MCF 10A (cell line): ENCODE data around the gene TRAF3IP1. TPM values are rescaled to one million over a fixed set of nuclear protein-coding genes. Genes with fewer than 3 reads are reported as not detected.
A peak's percentile ranks its signal among the peaks of the same experiment; 100 is the strongest.
"Not testable (repeated sequence)": the region's sequence is repeated elsewhere in the genome, so short reads cannot be mapped to it uniquely, and the experiment has no call there.

Experiments used
- BruUV-seq: library from RNA; stranded (reverse); fragments of 400-500 nt; replicated peaks from 2 replicates; lab custom pipeline; 2021; lab: Mats Ljungman, UMichigan
- CTCF ChIA-PET: fragments of 300-600 bp; sonication (Branson Sonifier 250); formaldehyde crosslinking; extraction: SDS; loops from one replicate; lab custom pipeline; 2021; ENCODE audit warnings: antibody characterized with exemption, inconsistent platforms; lab: Yijun Ruan, JAX
- POLR2A ChIA-PET: fragments of 300-600, 350-650 bp; sonication (Branson Sonifier 250); formaldehyde crosslinking; extraction: SDS; loops from one replicate; lab custom pipeline; 2020; ENCODE audit warnings: antibody characterized with exemption, inconsistent platforms; lab: Yijun Ruan, JAX
- DNase-seq: peaks from one replicate; pipeline ENCODE4 v3.0.0-alpha.2; 2018; ENCODE audit not compliant: unreplicated experiment
- H3K27ac Mint-ChIP-seq: one replicate; pipeline ENCODE4 v1.8.0; 2022; ENCODE audit warnings: mild to moderate bottlenecking, low read depth, mixed read lengths; ENCODE audit not compliant: unreplicated experiment
- H3K27me3 Mint-ChIP-seq: one replicate; pipeline ENCODE4 v1.8.0; 2022; ENCODE audit warnings: mixed read lengths; ENCODE audit not compliant: insufficient read depth, unreplicated experiment
- H3K36me3 Mint-ChIP-seq: one replicate; pipeline ENCODE4 v1.8.0; 2022; ENCODE audit warnings: mild to moderate bottlenecking, moderate library complexity, mixed read lengths; ENCODE audit not compliant: insufficient read depth, unreplicated experiment
- H3K4me1 Mint-ChIP-seq: one replicate; pipeline ENCODE4 v1.8.0; 2022; ENCODE audit warnings: mixed read lengths; ENCODE audit not compliant: insufficient read depth, unreplicated experiment
- H3K4me3 Mint-ChIP-seq: one replicate; pipeline ENCODE4 v1.8.0; 2022; ENCODE audit warnings: mild to moderate bottlenecking, moderate library complexity, mixed read lengths; ENCODE audit not compliant: unreplicated experiment
- H3K9me3 Mint-ChIP-seq: one replicate; pipeline ENCODE4 v1.8.0; 2022; ENCODE audit warnings: mixed read lengths; ENCODE audit not compliant: unreplicated experiment
- intact Hi-C: fragments of 100-400 bp; cut with micrococcal nuclease; formaldehyde crosslinking; loops from 2 replicates; pipeline ENCODE4 v1.14.1; 2022
- total RNA-seq: library from RNA; stranded (reverse); gene quantifications from 2 replicates; pipeline ENCODE4 v1.2.3, GENCODE V29; 2022
- TF ChIP-seq, protein P1 (sequence below): fragments of 200-600 bp; IDR thresholded peaks from one replicate; pipeline ENCODE4 v1.8.0; 2022; ENCODE audit warnings: antibody characterized with exemption, mild to moderate bottlenecking; ENCODE audit not compliant: unreplicated experiment

Gene TRAF3IP1
- total RNA-seq, 1 experiment from 2014 or later, result 19.1 TPM

DNA sequence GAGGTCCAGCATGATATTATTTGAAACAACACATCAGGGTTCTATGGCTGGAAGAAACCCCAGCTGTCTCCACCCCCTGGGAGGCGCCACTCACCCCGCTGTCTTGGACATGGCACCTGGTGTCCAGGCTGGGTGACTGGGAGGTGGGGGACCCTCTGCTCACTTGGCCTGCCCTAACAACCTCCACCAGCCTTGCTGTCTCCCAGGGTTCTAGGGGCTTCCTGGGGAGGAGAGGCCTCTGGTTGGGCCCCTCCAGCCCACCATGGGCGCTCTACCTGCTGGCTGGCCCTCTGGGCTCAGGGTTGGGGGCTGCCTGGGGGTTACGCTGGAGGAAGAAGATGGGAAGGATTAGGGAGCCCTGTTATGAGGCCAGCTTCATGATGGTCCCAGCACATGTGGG is 48.2 kb upstream of the TRAF3IP1 start:
- no peak overlapping the region for H3K27ac Mint-ChIP-seq
- no peaks in the 10 kb centered on the region for H3K27me3 Mint-ChIP-seq
- intact Hi-C loops, result no loop called here
- peaks cover 7% of the 10 kb centered on the region for H3K4me1 Mint-ChIP-seq
- BruUV-seq, result no TSS peak
- no peak overlapping the region for H3K4me3 Mint-ChIP-seq
- POLR2A ChIA-PET, result no interaction called here
- peaks cover 86% of the 10 kb centered on the region for H3K36me3 Mint-ChIP-seq
- TF ChIP-seq, protein P1, sequence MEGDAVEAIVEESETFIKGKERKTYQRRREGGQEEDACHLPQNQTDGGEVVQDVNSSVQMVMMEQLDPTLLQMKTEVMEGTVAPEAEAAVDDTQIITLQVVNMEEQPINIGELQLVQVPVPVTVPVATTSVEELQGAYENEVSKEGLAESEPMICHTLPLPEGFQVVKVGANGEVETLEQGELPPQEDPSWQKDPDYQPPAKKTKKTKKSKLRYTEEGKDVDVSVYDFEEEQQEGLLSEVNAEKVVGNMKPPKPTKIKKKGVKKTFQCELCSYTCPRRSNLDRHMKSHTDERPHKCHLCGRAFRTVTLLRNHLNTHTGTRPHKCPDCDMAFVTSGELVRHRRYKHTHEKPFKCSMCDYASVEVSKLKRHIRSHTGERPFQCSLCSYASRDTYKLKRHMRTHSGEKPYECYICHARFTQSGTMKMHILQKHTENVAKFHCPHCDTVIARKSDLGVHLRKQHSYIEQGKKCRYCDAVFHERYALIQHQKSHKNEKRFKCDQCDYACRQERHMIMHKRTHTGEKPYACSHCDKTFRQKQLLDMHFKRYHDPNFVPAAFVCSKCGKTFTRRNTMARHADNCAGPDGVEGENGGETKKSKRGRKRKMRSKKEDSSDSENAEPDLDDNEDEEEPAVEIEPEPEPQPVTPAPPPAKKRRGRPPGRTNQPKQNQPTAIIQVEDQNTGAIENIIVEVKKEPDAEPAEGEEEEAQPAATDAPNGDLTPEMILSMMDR, result no peak
- CTCF ChIA-PET, result interaction anchor here (0.9 to 1.6 kb wide), 4 partner anchors 8 to 414 kb away, joined by 3 to 7 read pairs (median 4); no protein-coding TSS in a partner anchor
- H3K9me3 Mint-ChIP-seq, result no peaks in the 10 kb centered on the region
- no peak for DNase-seq

DNA sequence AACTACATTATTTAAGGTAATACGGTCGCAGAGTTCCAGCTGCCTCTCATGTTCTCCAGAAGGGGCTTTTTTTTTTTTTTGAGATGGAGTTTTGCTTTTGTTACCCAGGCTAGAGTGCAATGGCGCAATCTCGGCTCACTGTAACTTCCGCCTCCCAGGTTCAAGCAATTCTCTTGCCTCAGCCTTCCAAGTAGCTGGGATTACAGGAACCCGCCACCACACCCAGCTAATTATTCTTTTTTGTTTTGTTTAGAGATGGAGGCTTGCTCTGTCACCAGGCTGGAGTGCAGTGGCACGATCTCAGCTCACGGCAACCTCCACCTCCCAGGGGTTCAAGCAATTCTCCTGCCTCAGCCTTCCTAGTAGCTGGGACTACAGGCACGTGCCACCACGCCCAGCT is 46.9 kb upstream of the TRAF3IP1 start:
- Mint-ChIP-seq H3K27ac (peak overlapping the region; percentile 33), H3K36me3 (peaks cover 85% of the 10 kb centered on the region)
- BruUV-seq, H3K27me3 Mint-ChIP-seq, H3K4me1 Mint-ChIP-seq, intact Hi-C loops, DNase-seq, H3K4me3 Mint-ChIP-seq, H3K9me3 Mint-ChIP-seq: not testable (repeated sequence)
- POLR2A ChIA-PET, result interaction anchor here (0.9 to 1.8 kb wide), 3 partner anchors 12 to 17 kb away, joined by 3 to 5 read pairs (median 5); no protein-coding TSS in a partner anchor
- CTCF ChIA-PET, result interaction anchor here (1.6 kb wide), 1 partner anchor 10 kb away, joined by 7 read pairs; no protein-coding TSS in a partner anchor

DNA sequence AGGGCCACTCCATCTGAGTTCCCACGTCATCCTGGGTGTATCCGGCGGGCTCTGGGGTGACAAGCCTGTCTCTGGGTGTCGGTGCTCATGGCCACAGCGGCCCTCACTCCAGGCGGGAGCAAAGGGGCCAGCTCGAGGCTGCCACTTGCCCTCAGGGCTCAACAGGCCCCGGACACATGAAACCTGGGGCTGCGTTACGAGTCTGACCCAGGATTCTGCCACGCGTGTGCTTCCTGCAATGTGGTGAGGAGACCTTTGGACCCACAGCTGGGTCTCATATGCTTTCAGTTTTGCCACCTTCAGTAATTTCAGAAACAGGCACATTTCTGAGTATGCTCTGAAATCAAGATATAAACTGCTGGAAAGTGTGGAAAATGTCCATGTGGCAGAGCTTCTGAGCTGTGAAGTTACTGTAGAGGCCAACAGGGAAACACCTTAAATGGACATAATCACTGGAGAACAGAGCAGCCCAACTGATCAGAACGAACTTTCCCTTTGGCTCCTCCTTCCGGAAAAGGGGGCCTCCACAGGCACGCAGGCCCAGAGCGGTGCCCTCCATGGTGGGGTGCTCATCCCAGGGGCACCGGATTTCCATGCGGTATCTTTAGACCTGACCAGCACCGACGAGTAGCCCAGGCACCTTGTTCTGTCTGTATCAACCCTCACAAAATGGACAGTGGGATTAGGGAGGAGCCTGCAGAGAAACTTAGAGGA is 46.0 kb upstream of the TRAF3IP1 start:
- intact Hi-C loops, result no loop called here
- peaks cover 82% of the 10 kb centered on the region for H3K36me3 Mint-ChIP-seq
- ChIA-PET POLR2A (interaction anchor here (1.4 to 1.8 kb wide), 4 partner anchors 11 to 410 kb away, joined by 4 to 7 read pairs (median 5); partner anchors contain the start of gene PER2), CTCF (interaction anchor here (0.7 to 1.9 kb wide), 3 partner anchors 10 to 159 kb away, joined by 3 to 9 read pairs (median 4); no protein-coding TSS in a partner anchor)
- no peaks in the 10 kb centered on the region for H3K9me3 Mint-ChIP-seq
- no peak overlapping the region for H3K4me3 Mint-ChIP-seq
- BruUV-seq, result no TSS peak
- no peak overlapping the region for H3K27ac Mint-ChIP-seq
- H3K27me3 Mint-ChIP-seq, result no peaks in the 10 kb centered on the region
- DNase-seq, result no peak
- TF ChIP-seq, protein P1, result no peak
- no peaks in the 10 kb centered on the region for H3K4me1 Mint-ChIP-seq

DNA sequence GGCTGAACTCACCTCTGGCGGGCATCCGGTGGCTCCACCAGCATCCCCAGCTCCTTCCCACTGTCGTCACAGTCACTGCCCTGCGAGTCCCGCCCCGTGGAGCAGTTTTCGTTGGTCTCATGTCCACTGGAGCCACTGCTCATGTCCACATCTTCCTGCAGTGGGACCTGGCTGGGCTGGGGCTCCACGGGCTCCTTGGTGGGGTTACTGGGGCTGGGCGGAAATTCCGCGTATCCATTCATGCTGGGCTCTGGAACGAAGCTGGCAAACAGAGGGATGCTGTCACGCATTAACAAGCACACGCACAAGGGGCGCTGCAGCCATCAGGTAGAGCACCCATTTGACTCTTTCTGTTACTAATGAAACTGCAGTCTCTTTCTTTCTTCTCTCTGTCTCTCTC is 42.6 kb upstream of the TRAF3IP1 start:
- intact Hi-C loops, result no loop called here
- POLR2A ChIA-PET, result no interaction called here
- CTCF ChIA-PET, result interaction anchor here (1.1 to 1.2 kb wide), 2 partner anchors 14 to 61 kb away, joined by 4 to 6 read pairs; no protein-coding TSS in a partner anchor
- H3K27ac Mint-ChIP-seq, result no peak overlapping the region
- no TSS peak for BruUV-seq
- H3K9me3 Mint-ChIP-seq, result no peaks in the 10 kb centered on the region
- no peak for DNase-seq
- peaks cover 5% of the 10 kb centered on the region for H3K4me1 Mint-ChIP-seq
- H3K27me3 Mint-ChIP-seq, result no peaks in the 10 kb centered on the region
- no peak overlapping the region for H3K4me3 Mint-ChIP-seq
- TF ChIP-seq, protein P1, result no peak
- peaks cover 53% of the 10 kb centered on the region for H3K36me3 Mint-ChIP-seq
